Esophagus squamous epithelium (tissue), 4 donors: ENCODE results near the gene CBLB.

Experiments used
- POLR2A ChIP-seq, 4 donors: fragments of 450-650 bp; IDR thresholded peaks; one replicate each; pipeline ENCODE4 v1.6.1; 2017; ENCODE audit warnings: antibody characterized with exemption in 4 of 4, mild to moderate bottlenecking in 4 of 4, moderate library complexity in 3 of 4
- TF ChIP-seq, protein P1 (sequence below), 6 experiments: fragments of 450-650 bp in 4 of 6; fragments of 200-600 bp in 2 of 6; sonication (generic) in 2 of 6; IDR thresholded peaks; one replicate each; pipeline ENCODE4 v1.5.1; 2016 to 2019; ENCODE audit warnings: antibody characterized with exemption in 6 of 6, mild to moderate bottlenecking in 4 of 6, moderate library complexity in 4 of 6

DNA sequence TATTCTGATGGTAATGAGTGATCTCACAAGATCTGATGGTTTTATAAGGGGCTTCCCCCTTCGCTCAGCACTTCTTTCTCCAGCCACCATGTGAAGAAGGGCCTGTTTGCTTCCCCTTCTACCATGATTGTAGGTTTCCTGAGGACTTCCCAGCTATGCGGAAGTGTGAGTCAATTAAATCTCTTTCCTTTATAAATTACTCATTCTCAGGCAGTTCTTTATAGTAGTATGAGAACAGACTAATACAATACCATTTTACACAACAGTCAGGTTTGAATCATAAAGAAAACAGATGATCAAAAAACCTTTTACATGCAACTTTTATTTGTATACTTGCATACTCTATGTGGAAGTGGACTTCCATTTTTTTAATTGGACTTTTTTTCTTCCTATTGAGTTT lies 46.7 kb upstream of the CBLB start:
- TF ChIP-seq, protein P1, sequence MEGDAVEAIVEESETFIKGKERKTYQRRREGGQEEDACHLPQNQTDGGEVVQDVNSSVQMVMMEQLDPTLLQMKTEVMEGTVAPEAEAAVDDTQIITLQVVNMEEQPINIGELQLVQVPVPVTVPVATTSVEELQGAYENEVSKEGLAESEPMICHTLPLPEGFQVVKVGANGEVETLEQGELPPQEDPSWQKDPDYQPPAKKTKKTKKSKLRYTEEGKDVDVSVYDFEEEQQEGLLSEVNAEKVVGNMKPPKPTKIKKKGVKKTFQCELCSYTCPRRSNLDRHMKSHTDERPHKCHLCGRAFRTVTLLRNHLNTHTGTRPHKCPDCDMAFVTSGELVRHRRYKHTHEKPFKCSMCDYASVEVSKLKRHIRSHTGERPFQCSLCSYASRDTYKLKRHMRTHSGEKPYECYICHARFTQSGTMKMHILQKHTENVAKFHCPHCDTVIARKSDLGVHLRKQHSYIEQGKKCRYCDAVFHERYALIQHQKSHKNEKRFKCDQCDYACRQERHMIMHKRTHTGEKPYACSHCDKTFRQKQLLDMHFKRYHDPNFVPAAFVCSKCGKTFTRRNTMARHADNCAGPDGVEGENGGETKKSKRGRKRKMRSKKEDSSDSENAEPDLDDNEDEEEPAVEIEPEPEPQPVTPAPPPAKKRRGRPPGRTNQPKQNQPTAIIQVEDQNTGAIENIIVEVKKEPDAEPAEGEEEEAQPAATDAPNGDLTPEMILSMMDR (IDR thresholded peaks at IDR 0.05) = no peak
- no peak for TF ChIP-seq POLR2A (IDR thresholded peaks at IDR 0.05)
